Inflammatory macrophage (primary cell): ENCODE measurements around the gene CYTH4.
"Not testable (repeated sequence)": the region's sequence is repeated elsewhere in the genome, so short reads cannot be mapped to it uniquely, and the experiment has no call there.

Source experiments
- DNase-seq, 2 donors: peaks; one replicate each; pipeline ENCODE4 v3.0.0-alpha.2; 2020 to 2022

The CYTH4 gene

GRCh38 chr22:37310815-37311595 is 28.7 kb downstream of the CYTH4 start:
- DNase-seq: peak; percentile 94 to 95

- DNase-seq: no peak
These were observed 29.5 kb downstream of the CYTH4 start for GRCh38 chr22:37311761-37312312.

GRCh38 chr22:37312549-37313183 is 30.4 kb downstream of the CYTH4 start:
- DNase-seq: no peak

GRCh38 chr22:37313376-37314314 is 31.3 kb downstream of the CYTH4 start:
- no peak for DNase-seq

- peak; percentile 36 to 57 for DNase-seq
These were observed 32.2 kb downstream of the CYTH4 start for GRCh38 chr22:37314315-37315074.

- no peak for DNase-seq
These were observed 34.1 kb downstream of the CYTH4 start for GRCh38 chr22:37316405-37316804.

- DNase-seq: peak; percentile 78 to 84
These were observed 34.6 kb downstream of the CYTH4 start for GRCh38 chr22:37316875-37317371.

GRCh38 chr22:37317698-37318210 is 35.4 kb downstream of the CYTH4 start:
- no peak for DNase-seq

GRCh38 chr22:37318364-37319109 is 36.2 kb downstream of the CYTH4 start:
- DNase-seq: no peak

GRCh38 chr22:37319469-37319868 is 37.2 kb downstream of the CYTH4 start:
- DNase-seq: no peak

- DNase-seq: peak; percentile 53 to 61
These were observed 38.7 kb downstream of the CYTH4 start for GRCh38 chr22:37320726-37321677.

- no peak for DNase-seq
These were observed 42.2 kb downstream of the CYTH4 start for GRCh38 chr22:37324340-37325038.

- no peak for DNase-seq
These were observed 42.7 kb downstream of the CYTH4 start for GRCh38 chr22:37325039-37325395.

GRCh38 chr22:37326726-37327125 is 44.4 kb downstream of the CYTH4 start:
- DNase-seq: no peak

GRCh38 chr22:37328017-37328416 is 45.7 kb downstream of the CYTH4 start:
- no peak for DNase-seq

- DNase-seq: not testable (repeated sequence)
These were observed 46.4 kb downstream of the CYTH4 start for GRCh38 chr22:37328538-37329237.

- DNase-seq: no peak
These were observed 47.2 kb downstream of the CYTH4 start for GRCh38 chr22:37329238-37330140.
